ENCODE data around the gene FAM216A. TPM values are rescaled to one million over a fixed set of nuclear protein-coding genes. Genes with fewer than 3 reads are reported as not detected.

The FAM216A gene
- total RNA-seq, 2 experiments from 2014 or later, result 20.0 to 21.6 TPM

GRCh38 chr12:110536834-110537604 lies 68.4 kb downstream of the FAM216A start:
- POLR2A ChIA-PET, result no interaction called here
- Mint-ChIP-seq H3K4me1 (peaks cover 14% of the 10 kb centered on the region), H3K36me3 (peaks cover 29% of the 10 kb centered on the region), H3K9me3 (no peaks in the 10 kb centered on the region), H3K27ac (no peak overlapping the region), H3K27me3 (no peaks in the 10 kb centered on the region), H3K4me3 (no peak overlapping the region)
- ATAC-seq (ENCODE audit: low read depth), result no peak
- DNase-seq, result no peak

GRCh38 chr12:110537605-110538409 lies 69.2 kb downstream of the FAM216A start:
- ATAC-seq (ENCODE audit: low read depth) (no peak), DNase-seq (no peak)
- H3K27ac Mint-ChIP-seq, result no peak overlapping the region
- peaks cover 13% of the 10 kb centered on the region for H3K4me1 Mint-ChIP-seq
- H3K36me3 Mint-ChIP-seq, result peaks cover 32% of the 10 kb centered on the region
- no peak overlapping the region for H3K4me3 Mint-ChIP-seq
- no peaks in the 10 kb centered on the region for H3K27me3 Mint-ChIP-seq
- no peaks in the 10 kb centered on the region for H3K9me3 Mint-ChIP-seq
- POLR2A ChIA-PET, result interaction anchor here (0.6 kb wide), 1 partner anchor 215 kb away, joined by 3 read pairs; no protein-coding TSS in a partner anchor

GRCh38 chr12:110538869-110539622 lies 70.4 kb downstream of the FAM216A start:
- Mint-ChIP-seq H3K27me3 (no peaks in the 10 kb centered on the region), H3K9me3 (no peaks in the 10 kb centered on the region), H3K36me3 (peaks cover 29% of the 10 kb centered on the region), H3K4me1 (peaks cover 21% of the 10 kb centered on the region), H3K4me3 (no peak overlapping the region), H3K27ac (no peak overlapping the region)
- ATAC-seq (ENCODE audit: low read depth) (no peak), DNase-seq (no peak)
- POLR2A ChIA-PET, result interaction anchor here (0.6 kb wide), 1 partner anchor 237 kb away, joined by 3 read pairs; no protein-coding TSS in a partner anchor

Other genes starting within 250 kb of the FAM216A start
- gene ATP2A2, start 187.6 kb upstream of the FAM216A start, total RNA-seq, result 10 to 100 TPM; 96.1 to 100.0 TPM
- 10 to 100 TPM; 63.0 to 67.1 TPM for gene ANAPC7, start 65.1 kb upstream of the FAM216A start, total RNA-seq
- gene ARPC3, start 18.5 kb upstream of the FAM216A start, total RNA-seq, result 100 to 1,000 TPM; 361 to 371 TPM
- gene GPN3, start 588 bp upstream of the FAM216A start, total RNA-seq, result 10 to 100 TPM; 22.9 to 23.4 TPM
- gene VPS29, start 33.3 kb downstream of the FAM216A start, total RNA-seq, result 100 to 1,000 TPM; 132 to 138 TPM
- 1 to 10 TPM; 1.8 to 2.3 TPM for gene RAD9B, start 33.5 kb downstream of the FAM216A start, total RNA-seq
- gene PPTC7, start 114.5 kb downstream of the FAM216A start, total RNA-seq, result 10 to 100 TPM; 28.3 to 30.0 TPM
- gene TCTN1, start 145.3 kb downstream of the FAM216A start, total RNA-seq, result 10 to 100 TPM; 10.1 to 10.3 TPM
- 10 to 100 TPM; 20.3 to 21.0 TPM for gene HVCN1, start 220.3 kb downstream of the FAM216A start, total RNA-seq